ENCODE measurements around the gene CEP192. TPM values are rescaled to one million over a fixed set of nuclear protein-coding genes. Genes with fewer than 3 reads are reported as not detected.

CEP192 gene
- total RNA-seq, 1 experiment from 2014 or later = 24.3 TPM

GRCh38 chr18:13136056-13136903 is 145.1 kb downstream of the CEP192 start:
- H3K4me3 ChIP-seq (replicated peaks in 1 of 2; ENCODE audit: low read depth in 1 of 2, low read length in 2 of 2) = no peak overlapping the region
- TF ChIP-seq SIN3A (IDR thresholded peaks at IDR 0.05; ENCODE audit: low read depth) (no peak), ZFX (IDR thresholded peaks at IDR 0.05) (no peak), POLR2A (IDR thresholded peaks at IDR 0.05; ENCODE audit: borderline replicate concordance, extremely low read depth, insufficient read depth, insufficient read length) (no peak), TCF7L2 (IDR thresholded peaks at IDR 0.05; ENCODE audit: borderline replicate concordance, extremely low read depth, insufficient read depth, insufficient read length) (no peak), YY1 (IDR thresholded peaks at IDR 0.05; ENCODE audit: extremely low read depth, insufficient replicate concordance, low read depth, low read length) (no peak), JUND (IDR thresholded peaks at IDR 0.05) (no peak), CTCF (IDR thresholded peaks at IDR 0.05 in 2 of 3, conservative IDR thresholded peaks at IDR 0.05 in 1 of 3; ENCODE audit: borderline replicate concordance in 1 of 3, insufficient read depth in 1 of 3, low read depth in 2 of 3, low read length in 2 of 3) (no peak)
- ChIA-PET CTCF (no interaction called here), POLR2A (no interaction called here), RAD21 (ENCODE audit: low non-redundant PET in 1 of 2, low total read pairs in 2 of 2, uncharacterized antibody in 2 of 2, unreplicated experiment in 2 of 2) (no interaction called here)
- no peaks in the 10 kb centered on the region for H3K27me3 ChIP-seq (ENCODE audit: insufficient read depth, low read length)
- H3K27ac ChIP-seq (ENCODE audit: low read depth, low read length) = no peak overlapping the region
- no peak overlapping the region for H3K9ac ChIP-seq (ENCODE audit: low read length)
- H3K4me1 ChIP-seq (ENCODE audit: control insufficient read depth in 1 of 2, insufficient read depth in 2 of 2, low read length in 2 of 2) = no peaks in the 10 kb centered on the region
- no peaks in the 10 kb centered on the region for H3K79me2 ChIP-seq (ENCODE audit: insufficient read depth, low read length)
- no peaks in the 10 kb centered on the region for H3K36me3 ChIP-seq (ENCODE audit: control insufficient read depth in 1 of 2, insufficient read depth in 2 of 2, low read length in 2 of 2)
- intact Hi-C loops (cut with micrococcal nuclease) = no loop called here
- DNase-seq (ENCODE audit: low read depth, low spot score) (no peak), ATAC-seq (no peak)
- no TSS peak for BruUV-seq (replicated peaks)
- H2AFZ ChIP-seq (ENCODE audit: low read depth, low read length, poor library complexity, severe bottlenecking) = no peak overlapping the region
- no peaks in the 10 kb centered on the region for H4K20me1 ChIP-seq (ENCODE audit: insufficient read depth)
- H3K9me2 ChIP-seq (ENCODE audit: insufficient read depth) = no peaks in the 10 kb centered on the region
- H3K4me2 ChIP-seq (ENCODE audit: low read length) = no peak overlapping the region
- H3K9me3 ChIP-seq (ENCODE audit: control insufficient read depth in 1 of 2, insufficient read depth in 1 of 2, low read depth in 1 of 2, low read length in 2 of 2) = no peaks in the 10 kb centered on the region
